IPS-11a (cell line): ENCODE results near the gene OGFOD3.
"Not testable (repeated sequence)": the region's sequence is repeated elsewhere in the genome, so short reads cannot be mapped to it uniquely, and the experiment has no call there.

Source experiments
- H3K4me3 ChIP-seq: one replicate; pipeline ENCODE4 v1.5.1; 2013; ENCODE audit warnings: low read depth, low read length, control low read depth

Gene OGFOD3

GRCh38 chr17:82434216-82434565 is 15.8 kb upstream of the OGFOD3 start:
- H3K4me3 ChIP-seq, result no peak overlapping the region

- H3K4me3 ChIP-seq, result no peak overlapping the region
Measured at GRCh38 chr17:82433560-82434215, 15.3 kb upstream of the OGFOD3 start.

GRCh38 chr17:82432017-82432416 is 13.6 kb upstream of the OGFOD3 start:
- H3K4me3 ChIP-seq, result no peak overlapping the region

GRCh38 chr17:82429824-82430223 is 11.4 kb upstream of the OGFOD3 start:
- H3K4me3 ChIP-seq, result no peak overlapping the region

- no peak overlapping the region for H3K4me3 ChIP-seq
Measured at GRCh38 chr17:82428546-82428945, 10.2 kb upstream of the OGFOD3 start.

GRCh38 chr17:82424863-82425159 is 6.4 kb upstream of the OGFOD3 start:
- H3K4me3 ChIP-seq, result no peak overlapping the region

- no peak overlapping the region for H3K4me3 ChIP-seq
Measured at GRCh38 chr17:82424001-82424862, 5.8 kb upstream of the OGFOD3 start.

- H3K4me3 ChIP-seq, result no peak overlapping the region
Measured at GRCh38 chr17:82419540-82419939, 1.2 kb upstream of the OGFOD3 start.

GRCh38 chr17:82416771-82417170 is 1.6 kb downstream of the OGFOD3 start:
- no peak overlapping the region for H3K4me3 ChIP-seq

GRCh38 chr17:82416264-82416663 is 2.1 kb downstream of the OGFOD3 start:
- no peak overlapping the region for H3K4me3 ChIP-seq

GRCh38 chr17:82415786-82416185 is 2.6 kb downstream of the OGFOD3 start:
- no peak overlapping the region for H3K4me3 ChIP-seq

- H3K4me3 ChIP-seq, result no peak overlapping the region
Measured at GRCh38 chr17:82415336-82415735, 3.0 kb downstream of the OGFOD3 start.

GRCh38 chr17:82414548-82415281 is 3.7 kb downstream of the OGFOD3 start:
- no peak overlapping the region for H3K4me3 ChIP-seq

GRCh38 chr17:82412535-82413520 is 5.6 kb downstream of the OGFOD3 start:
- no peak overlapping the region for H3K4me3 ChIP-seq

- H3K4me3 ChIP-seq, result not testable (repeated sequence)
Measured at GRCh38 chr17:82412081-82412480, 6.3 kb downstream of the OGFOD3 start.

- H3K4me3 ChIP-seq, result no peak overlapping the region
Measured at GRCh38 chr17:82411396-82412053, 6.9 kb downstream of the OGFOD3 start.

GRCh38 chr17:82410014-82410716 is 8.2 kb downstream of the OGFOD3 start:
- no peak overlapping the region for H3K4me3 ChIP-seq

- H3K4me3 ChIP-seq, result no peak overlapping the region
Measured at GRCh38 chr17:82408938-82409318, 9.5 kb downstream of the OGFOD3 start.

GRCh38 chr17:82408288-82408937 is 10.0 kb downstream of the OGFOD3 start:
- no peak overlapping the region for H3K4me3 ChIP-seq
